NCI-H526 treated with DMSO at 0.1 percent for 48 hours (cell line): ENCODE results near the gene FOXF1.

ENCODE experiments used
- DNase-seq: peaks from one replicate; lab custom pipeline; 2025; lab: John Stamatoyannopoulos, UW

Gene FOXF1

DNA sequence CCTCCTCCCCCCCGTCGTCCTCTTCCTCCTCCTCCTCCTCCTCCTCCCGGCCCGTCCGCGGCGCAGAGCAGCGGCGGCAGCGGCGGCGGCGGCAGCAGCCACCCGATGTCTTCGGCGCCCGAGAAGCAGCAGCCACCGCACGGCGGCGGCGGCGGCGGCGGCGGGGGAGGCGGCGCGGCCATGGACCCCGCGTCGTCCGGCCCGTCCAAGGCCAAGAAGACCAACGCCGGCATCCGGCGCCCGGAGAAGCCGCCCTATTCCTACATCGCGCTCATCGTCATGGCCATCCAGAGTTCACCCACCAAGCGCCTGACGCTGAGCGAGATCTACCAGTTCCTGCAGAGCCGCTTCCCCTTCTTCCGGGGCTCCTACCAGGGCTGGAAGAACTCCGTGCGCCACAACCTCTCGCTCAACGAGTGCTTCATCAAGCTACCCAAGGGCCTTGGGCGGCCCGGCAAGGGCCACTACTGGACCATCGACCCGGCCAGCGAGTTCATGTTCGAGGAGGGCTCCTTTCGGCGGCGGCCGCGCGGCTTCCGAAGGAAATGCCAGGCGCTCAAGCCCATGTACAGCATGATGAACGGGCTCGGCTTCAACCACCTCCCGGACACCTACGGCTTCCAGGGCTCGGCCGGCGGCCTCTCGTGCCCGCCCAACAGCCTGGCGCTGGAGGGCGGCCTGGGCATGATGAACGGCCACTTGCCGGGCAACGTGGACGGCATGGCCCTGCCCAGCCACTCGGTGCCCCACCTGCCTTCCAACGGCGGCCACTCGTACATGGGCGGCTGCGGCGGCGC lies at the start of gene FOXF1:
Gene FOXF1 (plus strand): TSS at position 63 of the 797 bp plus-strand sequence. CDS start 43 bp downstream, at position 106.
- no peak for DNase-seq

DNA sequence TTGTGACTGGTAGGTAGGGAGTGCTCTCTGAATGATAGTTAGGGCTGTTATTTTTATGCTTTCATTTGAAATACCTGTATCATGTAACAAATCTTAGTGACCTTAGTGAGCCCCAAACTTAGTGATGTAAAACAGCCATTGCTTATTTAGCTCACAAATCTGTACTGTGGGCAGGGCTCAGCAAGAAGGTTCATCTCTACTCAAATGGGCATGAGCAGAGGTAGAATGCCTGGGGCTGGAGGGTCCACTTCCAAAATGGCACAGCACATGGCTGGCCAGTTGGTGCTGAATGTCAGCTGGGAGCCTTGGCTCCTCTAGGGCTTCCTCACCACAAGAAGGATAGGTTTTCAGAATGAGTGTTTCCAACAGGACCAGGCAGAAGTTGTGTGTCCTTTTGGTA lies 49.3 kb upstream of the FOXF1 start:
- no peak for DNase-seq

- no peak for DNase-seq
These were observed 47.8 kb upstream of the FOXF1 start for GRCh38 chr16:86462334-86463084.

GRCh38 chr16:86464044-86464443 lies 46.3 kb upstream of the FOXF1 start:
- DNase-seq, result no peak

DNA sequence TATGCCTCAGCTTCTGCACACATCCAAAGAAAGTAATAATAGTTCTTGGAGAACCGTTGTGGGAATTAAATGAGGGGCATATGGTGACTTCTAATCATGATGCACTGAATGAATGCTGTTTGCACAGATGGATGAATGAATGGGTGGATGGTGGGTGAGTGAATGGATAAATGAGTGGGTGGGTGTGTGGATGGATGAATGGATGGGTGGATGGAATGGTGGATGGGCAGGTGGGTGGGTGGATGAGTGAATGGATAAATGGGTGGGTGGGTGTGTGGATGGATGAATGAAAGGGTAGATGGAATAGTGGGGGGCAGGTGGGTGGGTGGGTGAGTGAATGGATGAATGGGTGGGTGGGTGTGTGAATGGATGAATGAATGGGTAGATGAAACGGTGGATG lies 44.9 kb upstream of the FOXF1 start:
- no peak for DNase-seq

GRCh38 chr16:86466696-86467406 lies 43.5 kb upstream of the FOXF1 start:
- DNase-seq, result no peak

DNA sequence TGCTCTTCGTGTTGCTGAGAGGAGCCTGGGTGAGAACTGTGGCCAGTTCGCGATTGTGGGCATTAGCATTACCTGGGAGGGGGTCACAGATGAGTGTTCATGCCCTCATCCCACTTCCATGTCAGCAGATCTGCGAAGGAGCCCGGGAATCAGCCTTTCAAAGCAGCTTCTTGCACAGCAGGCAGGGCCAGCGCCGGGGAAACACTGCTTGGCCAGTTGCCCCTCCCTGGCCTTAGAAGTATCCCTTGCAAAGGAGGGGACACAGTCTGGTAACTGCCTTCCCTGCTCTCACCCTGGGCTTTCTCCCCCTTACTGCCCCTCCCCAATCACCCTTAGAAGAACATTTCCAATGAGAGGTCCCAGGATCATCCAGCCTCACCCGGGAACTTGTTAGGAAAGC lies 42.8 kb upstream of the FOXF1 start:
- DNase-seq, result no peak

DNA sequence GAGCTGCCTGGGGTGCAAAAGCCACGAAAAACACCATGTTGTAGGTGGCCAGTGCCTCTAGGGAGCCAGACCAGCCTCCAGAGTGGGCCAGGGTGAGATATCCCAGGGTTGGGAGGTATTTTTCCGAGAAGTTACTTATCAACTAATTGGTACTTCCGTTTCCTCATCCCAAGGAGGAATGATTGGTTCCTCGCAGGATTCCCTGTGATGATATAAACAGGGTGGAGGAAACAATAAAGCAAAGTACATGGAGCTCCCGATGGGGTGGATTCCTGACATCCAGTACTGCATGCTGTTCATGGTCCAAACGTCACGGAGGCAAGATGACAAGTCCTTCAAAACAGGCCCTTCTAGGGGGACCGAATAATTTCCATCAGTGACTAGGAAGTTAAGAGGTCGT lies 39.4 kb upstream of the FOXF1 start:
- no peak for DNase-seq

DNA sequence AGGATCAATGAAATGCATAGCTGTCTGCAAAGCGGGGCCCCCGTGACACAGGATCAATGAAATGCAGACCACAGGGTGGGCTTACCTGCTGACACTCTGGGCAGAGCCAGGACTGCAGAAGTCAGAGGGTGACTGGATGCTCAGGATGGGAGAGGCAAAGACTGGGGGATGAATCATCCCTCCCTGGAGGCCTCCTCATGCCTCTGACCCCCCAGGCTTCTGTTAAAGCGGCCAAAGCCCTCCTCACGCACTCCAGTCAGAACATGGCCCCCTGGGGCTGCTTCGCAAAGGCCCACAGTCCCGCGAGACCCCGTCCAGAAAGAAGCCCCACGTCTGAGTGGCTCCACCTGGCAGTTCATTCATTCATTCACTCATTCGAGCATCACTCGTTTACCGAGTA lies 38.4 kb upstream of the FOXF1 start:
- DNase-seq, result no peak

DNA sequence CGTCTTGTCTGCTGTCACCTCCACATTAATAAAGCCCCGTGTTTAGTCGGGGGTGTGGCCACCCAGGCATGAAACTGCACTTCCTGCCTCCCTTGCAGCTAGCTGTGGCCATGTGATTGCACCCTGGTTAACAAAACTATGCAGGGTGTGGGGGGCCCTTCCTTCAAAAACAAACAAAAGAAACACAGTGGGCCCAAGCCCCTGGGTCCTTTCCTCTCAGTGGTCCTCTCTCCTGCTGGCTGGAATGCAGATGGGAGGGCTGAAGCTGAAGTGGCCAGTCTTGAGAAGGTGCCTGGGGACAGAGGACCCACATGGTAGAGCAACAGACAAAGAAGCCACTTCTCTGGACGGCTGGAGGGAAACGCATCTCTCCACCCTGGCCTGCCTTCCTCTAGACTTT lies 38.0 kb upstream of the FOXF1 start:
- DNase-seq, result no peak

DNA sequence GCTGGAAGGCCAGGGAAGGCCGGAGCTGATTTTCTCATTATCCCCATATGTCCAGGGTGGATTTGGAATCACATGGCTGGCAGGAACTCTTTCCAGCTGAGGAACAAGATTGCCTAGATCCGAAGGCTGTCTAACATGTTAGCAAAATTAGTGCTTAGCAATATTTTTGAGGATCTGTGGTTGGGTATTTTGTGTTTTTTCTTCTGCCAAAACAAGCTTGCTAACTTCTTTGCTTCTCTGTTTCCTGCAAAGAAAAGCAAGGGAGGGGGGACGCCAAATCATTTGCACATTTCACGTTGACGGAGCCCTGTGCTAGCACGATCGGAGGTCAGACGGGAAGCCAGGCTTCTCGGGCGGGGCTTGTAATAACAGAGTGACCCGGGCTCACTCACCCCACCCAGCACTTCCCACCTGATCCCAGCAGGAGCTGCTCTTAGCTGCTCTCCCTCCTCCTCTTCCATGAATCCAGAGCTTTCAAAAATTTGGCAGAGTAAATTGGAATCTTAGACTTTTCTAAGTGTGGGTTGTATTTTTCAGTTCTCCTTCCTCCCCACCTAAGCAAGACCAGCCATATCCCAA lies 33.3 kb upstream of the FOXF1 start:
- DNase-seq, result no peak

GRCh38 chr16:86477642-86478041 lies 32.7 kb upstream of the FOXF1 start:
- DNase-seq, result no peak

DNA sequence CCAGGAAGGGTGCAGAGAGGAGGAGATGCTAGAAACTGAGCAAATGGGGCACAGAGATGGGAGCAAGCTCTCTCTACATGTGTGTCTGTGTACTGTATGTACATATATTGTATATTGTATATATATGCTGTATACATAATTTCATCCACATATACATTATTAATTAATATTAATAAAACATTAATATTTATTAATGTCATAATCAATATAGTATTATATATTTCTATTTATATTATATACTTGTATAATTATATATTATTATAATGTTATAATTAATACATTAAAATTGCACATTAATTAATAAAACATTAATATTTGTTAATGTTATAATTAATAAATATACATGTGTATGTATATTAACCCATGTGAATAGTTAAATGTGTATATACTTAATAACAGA lies 31.5 kb upstream of the FOXF1 start:
- no peak for DNase-seq

GRCh38 chr16:86479419-86479818 lies 30.9 kb upstream of the FOXF1 start:
- no peak for DNase-seq

DNA sequence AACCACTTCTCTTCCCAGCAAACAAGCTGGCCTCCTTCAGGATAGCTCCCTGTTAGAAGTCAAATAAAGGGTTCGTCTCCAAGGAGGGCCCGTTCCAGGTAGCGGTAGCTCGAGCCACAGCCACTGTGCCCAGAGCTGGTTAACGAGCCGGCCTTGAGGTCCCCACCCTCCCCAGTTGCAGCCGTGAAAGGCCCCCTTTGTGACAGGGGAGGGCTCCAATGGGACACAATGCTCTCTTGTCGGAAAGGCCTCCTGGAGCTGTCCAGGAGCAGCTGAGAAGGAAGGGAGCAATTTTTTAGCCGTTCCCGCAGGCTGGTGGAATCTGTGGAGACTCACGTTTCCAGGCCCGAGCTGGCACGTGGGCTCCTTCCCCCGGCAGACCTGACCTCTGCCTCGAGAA lies 29.9 kb upstream of the FOXF1 start:
- DNase-seq, result no peak

DNA sequence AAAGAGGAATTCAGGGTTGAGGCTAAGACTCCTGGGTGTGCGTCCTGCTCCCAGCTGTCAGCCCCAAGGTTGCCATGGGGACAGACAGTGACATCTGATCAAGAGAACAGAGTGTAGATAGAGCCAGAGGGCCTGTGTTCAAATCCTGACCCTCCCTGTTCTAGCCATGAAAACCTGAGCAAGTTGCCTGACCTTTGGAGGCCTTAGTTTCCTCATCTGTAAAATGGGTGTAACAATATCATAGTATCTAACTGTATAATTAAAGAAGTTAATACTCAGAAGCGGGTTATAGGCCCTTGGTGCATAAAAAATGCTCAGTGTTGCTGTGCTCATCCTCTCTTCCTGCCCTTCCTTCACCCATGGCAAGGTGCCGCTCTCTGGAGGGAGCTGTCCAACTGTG lies 28.7 kb upstream of the FOXF1 start:
- DNase-seq, result no peak

DNA sequence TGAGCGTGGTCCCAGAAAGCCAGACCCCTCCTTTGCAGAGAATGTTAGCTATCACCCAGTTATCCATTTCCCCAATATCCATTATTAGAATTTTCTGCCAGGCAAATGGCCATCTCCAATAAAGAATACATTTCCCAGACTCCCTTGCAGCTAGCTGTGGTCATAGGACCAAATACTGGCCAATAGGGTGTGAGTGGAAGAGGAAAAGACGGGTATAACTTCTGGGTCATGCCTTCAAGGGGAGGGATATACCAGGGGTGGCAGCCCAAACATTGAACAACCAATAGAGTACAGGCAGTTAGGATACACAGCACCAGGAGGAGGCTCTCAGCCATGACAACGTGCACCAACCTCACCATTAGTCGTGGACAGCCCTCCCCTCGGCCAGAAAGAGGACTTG lies 26.1 kb upstream of the FOXF1 start:
- DNase-seq, result no peak

GRCh38 chr16:86485746-86486145 lies 24.6 kb upstream of the FOXF1 start:
- DNase-seq, result no peak

DNA sequence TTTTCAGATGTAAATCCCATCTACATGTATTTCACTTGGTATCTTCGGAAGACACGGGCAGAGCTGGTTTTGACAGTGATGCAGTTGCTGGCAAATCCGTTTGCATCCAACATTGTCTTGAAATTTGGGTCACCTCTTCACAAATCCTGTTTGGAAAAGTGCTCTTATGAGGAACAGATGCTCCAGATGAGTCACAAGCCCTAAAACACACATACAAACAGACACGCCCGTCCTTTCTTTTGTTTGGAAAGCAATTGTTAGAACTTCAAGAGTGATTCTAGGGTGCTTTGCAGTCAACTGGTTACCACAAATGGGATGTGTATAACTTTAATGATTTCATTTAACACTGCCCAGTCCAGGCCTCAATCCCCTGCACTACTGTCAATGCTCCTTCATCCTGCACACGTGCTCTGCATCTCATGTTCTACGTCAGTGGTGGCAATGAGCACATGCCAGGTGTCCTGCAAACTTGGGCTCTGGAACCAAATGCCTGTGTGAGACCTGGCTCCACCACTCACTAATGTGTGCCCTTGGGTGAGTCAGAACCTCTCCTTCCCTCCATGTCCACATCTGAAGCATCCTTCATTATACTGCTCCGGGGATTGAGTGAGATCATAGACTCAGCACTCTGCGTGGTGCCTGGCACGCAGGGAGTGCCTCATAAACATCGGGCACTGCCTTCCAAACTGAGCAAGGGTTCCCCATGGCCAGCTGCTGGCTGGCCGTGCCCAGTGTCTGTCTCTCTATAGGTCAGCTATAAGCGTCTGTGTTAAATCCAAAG lies 19.3 kb upstream of the FOXF1 start:
- no peak for DNase-seq

DNA sequence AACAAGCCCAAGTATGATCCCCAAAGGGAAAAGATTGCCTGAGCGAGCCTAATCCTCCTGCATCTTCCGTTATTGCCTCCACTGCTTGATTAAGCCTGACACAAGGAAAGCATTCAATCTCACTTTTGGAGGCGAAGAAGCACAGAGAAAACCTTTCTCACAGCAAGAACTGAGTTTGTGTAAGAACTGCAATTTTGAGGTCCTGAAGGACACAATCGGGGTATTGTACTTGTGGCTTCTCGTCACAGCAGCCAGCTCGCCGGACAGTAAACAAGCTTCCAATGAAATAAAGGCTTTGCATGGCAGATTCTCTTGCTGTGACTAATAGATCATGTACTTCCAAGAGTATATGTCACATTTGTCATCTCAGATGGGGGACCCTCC lies 18.7 kb upstream of the FOXF1 start:
- no peak for DNase-seq

DNA sequence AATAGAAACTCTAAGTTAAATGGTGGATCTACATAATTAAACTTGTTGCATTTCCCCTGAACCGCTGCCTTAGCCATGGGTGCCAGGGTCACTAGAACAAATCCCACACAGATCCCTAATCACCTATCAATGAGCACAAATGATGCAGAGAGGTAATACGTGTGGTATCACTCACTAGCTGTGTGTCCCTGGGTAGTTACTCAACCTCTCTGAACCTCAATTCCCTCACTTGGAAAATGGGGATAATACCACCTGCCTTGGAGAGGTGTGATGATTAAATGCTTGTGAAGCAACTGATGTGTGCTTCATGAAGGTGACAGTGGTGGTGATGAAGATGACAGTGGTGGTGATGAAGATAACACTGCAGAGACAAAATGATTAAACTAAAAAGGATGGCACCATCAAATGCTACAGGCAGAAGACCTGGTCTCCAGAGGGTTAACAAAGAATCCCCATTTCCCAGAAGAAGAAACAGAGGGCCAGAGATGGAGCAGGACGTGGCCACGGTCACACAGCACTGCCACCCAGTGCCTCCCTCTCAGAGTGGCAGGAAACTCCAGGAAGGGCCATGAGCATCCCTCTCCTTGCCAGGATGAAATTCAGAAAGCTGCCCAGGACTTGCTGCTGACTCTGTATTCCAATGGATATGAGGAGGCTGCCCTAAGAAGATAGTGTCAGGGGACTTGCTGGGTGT lies 17.9 kb upstream of the FOXF1 start:
- no peak for DNase-seq
